Motor neuron (in vitro differentiated cells): ENCODE results near the gene TPBGL. TPM values are rescaled to one million over a fixed set of nuclear protein-coding genes. Genes with fewer than 3 reads are reported as not detected.

Experiments used
- ATAC-seq, 8 experiments: fragments of 200-7000 bp; cut with Tn5 transposase; replicated peaks in 6 of 8; 2 replicates each; pipeline ENCODE4 v1.8.0; 2021; ENCODE audit warnings: mild to moderate bottlenecking in 8 of 8, moderate library complexity in 8 of 8
- H3K27ac ChIP-seq, 2 donors: fragments of 250-450 bp; sonication (Bioruptor Pico); 2 replicates each; pipeline ENCODE4 v1.9.0; 2021; ENCODE audit warnings: antibody characterized with exemption in 2 of 2, mild to moderate bottlenecking in 2 of 2, moderate library complexity in 1 of 2
- H3K4me1 ChIP-seq, 2 donors: fragments of 250-450 bp; sonication (Bioruptor Pico); replicated peaks in 1 of 2; 2 replicates each; pipeline ENCODE4 v1.6.1; 2021; ENCODE audit warnings: antibody characterized with exemption in 2 of 2, mild to moderate bottlenecking in 2 of 2, moderate library complexity in 1 of 2
- H3K4me3 ChIP-seq, 5 donors: fragments of 250-450 bp; sonication (Bioruptor Pico); 2 replicates each; pipeline ENCODE4 v1.9.0; 2021; ENCODE audit warnings: antibody characterized with exemption in 5 of 5, mild to moderate bottlenecking in 5 of 5, moderate library complexity in 4 of 5
- WGBS, 10 experiments: fragments of 450-650 bp; shearing (Covaris generic); methylation state at CpG; one replicate each; pipeline ENCODE4 v1.0.0; 2022; 5-methylcytosine and 5-hydroxymethylcytosine counted together
- in situ Hi-C, 9 experiments: fragments of 400-800 bp; cut with MboI; loops; one replicate each; pipeline ENCODE4 v1.15.0; 2021; ENCODE audit warnings: low sequenced_read_pairs in 9 of 9, low pct_unique_long_range_greater_than_20kb in 2 of 9; ENCODE audit not compliant: unreplicated experiment in 9 of 9
- total RNA-seq, 8 experiments: library from RNA; unstranded; fragments of 300-600 nt; gene quantifications; 2 replicates each; pipeline versions ENCODE4 v1.2.3 to v1.2.4, GENCODE V29; 2022

TPBGL gene
- total RNA-seq, 8 experiments from 2014 or later = 0.17 to 0.81 (median 0.30) TPM

DNA sequence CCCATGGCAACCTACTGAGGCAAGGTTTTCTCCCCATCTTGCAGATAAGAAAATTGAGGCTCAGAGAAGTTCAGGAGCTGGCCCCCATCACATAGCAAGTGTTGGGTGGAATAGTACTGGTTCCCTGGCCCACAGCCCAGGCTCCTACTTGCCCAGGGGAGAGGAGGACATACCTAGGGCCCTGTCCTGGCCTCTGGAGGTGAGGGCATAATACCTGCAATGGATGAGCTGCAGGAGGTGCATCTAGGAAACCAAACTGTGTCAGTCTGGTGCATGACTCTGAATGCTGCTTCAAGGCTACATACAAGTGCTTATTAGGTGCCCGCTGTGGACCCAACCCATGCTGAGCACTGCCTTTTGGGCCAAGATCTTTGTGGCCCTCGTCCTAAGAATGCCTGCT lies 40.0 kb upstream of the TPBGL start:
- 44 to 100% (median 95%) methylated on average over 1 to 2 of the region's 2 CpGs; no CpG with 5 or more reads in 6 of the 10 experiments for WGBS, 10 experiments
- H3K4me3 ChIP-seq = no peak overlapping the region
- H3K4me1 ChIP-seq = no peaks in the 10 kb centered on the region
- in situ Hi-C loops = loop anchor here in 1 of 9 experiments (10.0 kb wide), 1 partner anchor 56 kb away; no protein-coding TSS in a partner anchor
- no peak for ATAC-seq
- no peak overlapping the region for H3K27ac ChIP-seq

DNA sequence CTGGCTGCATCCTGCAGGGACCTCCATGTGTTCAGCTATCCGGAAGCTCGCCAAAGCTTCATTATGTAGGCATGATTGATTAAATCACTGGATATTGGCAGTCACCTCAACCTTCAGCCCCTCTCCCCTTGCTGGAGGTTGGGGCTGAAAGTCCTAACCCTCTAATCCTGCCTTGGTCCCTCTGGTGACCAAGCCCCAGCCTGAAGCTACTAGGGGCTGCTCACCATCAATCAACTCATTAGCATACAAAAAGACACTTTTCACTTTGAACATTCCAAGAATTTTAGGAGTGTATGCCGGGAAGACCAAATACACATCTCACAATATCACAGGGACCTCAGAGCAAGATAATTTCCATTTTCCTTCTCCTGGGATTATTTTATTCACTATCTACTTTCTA lies 38.8 kb upstream of the TPBGL start:
- H3K4me3 ChIP-seq = no peak overlapping the region
- 0 to 65% (median 23%) methylated on average over 1 to 3 of the region's 3 CpGs; no CpG with 5 or more reads in 5 of the 10 experiments for WGBS, 10 experiments
- ATAC-seq = peak in 1 of 8 experiments; percentile 48
- no peak overlapping the region for H3K27ac ChIP-seq
- H3K4me1 ChIP-seq = no peaks in the 10 kb centered on the region
- in situ Hi-C loops = loop anchor here in 1 of 9 experiments (10.0 kb wide), 1 partner anchor 57 kb away; no protein-coding TSS in a partner anchor

DNA sequence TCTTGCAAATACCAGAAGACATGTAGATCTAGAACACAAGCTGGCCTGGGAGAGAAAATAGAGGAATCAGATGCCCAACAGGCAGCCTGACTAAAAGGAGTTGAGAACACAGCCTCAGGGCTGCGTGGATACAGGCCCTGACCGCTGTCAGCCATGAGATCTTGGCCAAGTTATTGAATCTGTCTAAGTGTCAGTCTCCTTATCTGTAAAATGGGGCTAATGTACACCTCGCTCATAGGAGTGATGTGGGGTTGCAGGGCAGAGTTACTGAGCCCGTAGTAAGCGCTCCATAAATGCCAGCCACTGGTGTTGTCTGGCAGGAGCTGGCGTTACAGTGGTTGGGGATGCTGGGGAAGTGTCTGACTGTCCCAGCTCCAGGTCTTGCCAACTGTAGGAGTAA lies 38.4 kb upstream of the TPBGL start:
- H3K4me3 ChIP-seq = no peak overlapping the region
- in situ Hi-C loops = loop anchor here in 1 of 9 experiments (10.0 kb wide), 1 partner anchor 57 kb away; no protein-coding TSS in a partner anchor
- no peak overlapping the region for H3K27ac ChIP-seq
- WGBS, 10 experiments = 50 to 96% (median 76%) methylated on average over 1 to 6 of the region's 6 CpGs; no CpG with 5 or more reads in 2 of the 10 experiments
- no peaks in the 10 kb centered on the region for H3K4me1 ChIP-seq
- ATAC-seq = no peak

DNA sequence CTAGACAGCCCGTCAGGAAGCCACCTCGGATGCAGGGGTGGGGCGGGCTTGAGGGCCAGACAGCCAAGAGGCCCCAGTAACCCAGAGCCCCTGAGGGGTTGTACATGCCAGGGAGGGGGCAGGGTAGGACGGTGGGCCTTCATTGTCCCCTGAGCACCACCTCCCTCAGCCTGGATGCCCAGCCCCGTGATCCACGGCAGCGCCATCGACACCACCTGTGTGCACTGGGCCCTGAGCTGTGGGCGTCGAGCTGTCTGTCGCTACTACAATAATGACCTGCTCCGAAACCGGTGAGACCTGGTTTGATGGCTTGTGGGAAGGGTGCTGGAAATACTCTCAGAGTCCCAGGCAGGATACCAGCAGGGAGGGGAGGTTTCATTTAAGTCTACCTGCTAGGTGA lies 37.4 kb upstream of the TPBGL start:
- Histone ChIP-seq H3K4me1 (no peaks in the 10 kb centered on the region), H3K4me3 (no peak overlapping the region), H3K27ac (no peak overlapping the region)
- 60 to 100% (median 80%) methylated on average over 1 to 7 of the region's 13 CpGs; no CpG with 5 or more reads in 5 of the 10 experiments for WGBS, 10 experiments
- ATAC-seq = no peak
- in situ Hi-C loops = loop anchor here in 1 of 9 experiments (10.0 kb wide), 1 partner anchor 58 kb away; no protein-coding TSS in a partner anchor

DNA sequence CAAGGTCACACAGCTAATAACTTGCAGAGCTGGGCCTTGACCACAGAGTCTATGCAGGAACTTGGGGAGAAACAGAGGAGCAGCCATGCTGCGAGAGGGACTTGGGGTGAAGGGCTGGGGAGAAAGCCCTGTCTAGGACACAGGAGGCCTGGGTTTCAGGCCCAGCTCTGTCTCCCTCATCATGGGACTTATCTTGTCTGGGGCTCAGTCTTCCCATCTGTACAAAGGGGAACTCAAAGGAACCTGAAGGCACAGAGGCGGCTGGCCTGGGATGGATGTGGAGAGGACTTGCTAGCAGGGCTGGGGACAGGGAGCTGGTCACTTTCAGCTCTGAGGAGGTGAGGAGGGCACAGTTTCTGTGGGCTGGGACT lies 36.9 kb upstream of the TPBGL start:
- in situ Hi-C loops = loop anchor here in 1 of 9 experiments (10.0 kb wide), 1 partner anchor 59 kb away; no protein-coding TSS in a partner anchor
- H3K4me1 ChIP-seq = peaks cover 0 to 4% of the 10 kb centered on the region in 2 donors
- no peak for ATAC-seq
- WGBS, 10 experiments = 83 to 100% (median 100%) methylated on average over 1 to 2 of the region's 2 CpGs; no CpG with 5 or more reads in 5 of the 10 experiments
- H3K4me3 ChIP-seq = no peak overlapping the region
- no peak overlapping the region for H3K27ac ChIP-seq

DNA sequence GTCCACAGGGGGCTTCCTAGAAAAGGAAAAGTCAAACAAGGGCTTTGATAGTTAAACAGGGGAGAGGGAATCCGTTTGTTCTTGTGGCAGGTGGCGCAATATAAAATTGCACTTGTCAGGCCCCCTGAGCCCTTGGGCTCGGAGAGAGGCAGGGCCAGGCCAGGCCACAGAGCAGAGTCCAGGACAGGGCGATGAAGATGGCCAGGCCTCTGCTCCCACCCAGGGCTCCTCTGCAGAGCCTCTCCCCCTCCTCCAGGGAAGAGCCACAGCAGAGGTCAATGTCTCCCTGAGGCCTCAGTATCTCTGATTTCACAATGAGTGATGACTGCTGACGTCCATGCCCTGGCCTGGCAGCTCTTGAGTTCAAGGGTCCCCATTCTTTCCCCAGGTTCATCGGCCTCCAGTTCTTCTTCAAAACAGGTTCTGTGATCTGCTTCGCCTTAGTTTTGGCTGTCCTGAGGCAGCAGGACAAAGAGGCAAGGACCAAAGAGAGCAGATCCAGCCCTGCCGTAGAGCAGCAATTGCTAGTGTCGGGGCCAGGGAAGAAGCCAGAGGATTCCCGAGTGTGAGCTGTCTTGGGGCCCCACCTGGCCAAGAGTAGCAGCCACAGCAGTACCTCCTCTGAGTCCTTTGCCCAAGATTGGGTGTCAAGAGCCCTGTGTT lies 36.4 kb upstream of the TPBGL start:
- H3K4me1 ChIP-seq = peaks cover 0 to 4% of the 10 kb centered on the region in 2 donors
- no peak for ATAC-seq
- H3K4me3 ChIP-seq = no peak overlapping the region
- H3K27ac ChIP-seq = no peak overlapping the region
- in situ Hi-C loops = loop anchor here in 1 of 9 experiments (10.0 kb wide), 1 partner anchor 59 kb away; no protein-coding TSS in a partner anchor
- WGBS, 10 experiments = 50 to 80% (median 71%) methylated on average over 2 to 6 of the region's 10 CpGs; no CpG with 5 or more reads in 4 of the 10 experiments

DNA sequence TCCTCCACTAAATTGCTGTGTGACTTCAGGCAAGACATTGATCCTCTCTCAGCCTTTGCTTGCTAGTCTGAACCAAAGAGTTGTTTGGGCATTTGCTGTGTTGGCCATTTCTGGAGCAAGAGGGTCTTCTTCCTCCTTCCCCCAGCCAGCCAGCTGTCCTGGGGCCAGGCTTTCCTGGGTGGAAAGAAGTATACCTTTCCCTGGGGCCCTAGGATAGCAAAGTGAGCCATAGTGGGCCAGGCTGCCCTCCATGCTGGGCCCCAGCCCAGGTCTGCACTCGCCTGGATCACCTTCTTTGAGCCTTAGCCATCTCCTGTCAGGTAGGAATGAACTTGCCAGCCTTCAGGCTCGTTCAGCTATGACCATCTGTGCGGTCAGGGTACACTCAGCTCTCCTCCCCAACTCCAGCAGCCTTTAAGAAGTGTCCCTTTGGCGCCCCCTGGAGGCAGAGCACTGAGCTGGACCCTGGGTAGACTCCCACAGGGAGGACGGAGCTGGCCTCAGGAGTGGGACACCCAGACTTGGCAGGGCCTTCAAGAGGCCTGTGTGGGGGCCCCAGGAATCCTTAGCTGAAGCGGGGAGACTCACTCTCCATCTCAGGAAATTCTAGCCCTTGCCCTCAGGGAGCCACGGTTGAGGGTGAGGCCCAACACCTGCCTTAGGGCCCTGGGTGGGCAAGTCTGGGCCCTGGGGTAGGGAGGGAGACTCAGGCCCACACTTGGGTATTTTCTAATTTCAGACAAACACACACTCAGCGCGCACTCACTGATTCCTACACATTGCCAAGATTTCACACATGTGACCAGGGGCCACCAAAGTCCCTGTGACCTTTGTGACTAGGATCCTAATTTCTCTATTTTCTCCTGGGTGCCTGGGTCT lies 35.6 kb upstream of the TPBGL start:
- Histone ChIP-seq H3K4me3 (no peak overlapping the region), H3K4me1 (peaks cover 0 to 4% of the 10 kb centered on the region in 2 donors), H3K27ac (no peak overlapping the region)
- no CpG with 5 or more reads among the region's 9 CpGs for WGBS, 10 experiments
- in situ Hi-C loops = loop anchor here in 1 of 9 experiments (10.0 kb wide), 1 partner anchor 60 kb away; no protein-coding TSS in a partner anchor
- peak; percentile 65 to 99 (median 86) for ATAC-seq

DNA sequence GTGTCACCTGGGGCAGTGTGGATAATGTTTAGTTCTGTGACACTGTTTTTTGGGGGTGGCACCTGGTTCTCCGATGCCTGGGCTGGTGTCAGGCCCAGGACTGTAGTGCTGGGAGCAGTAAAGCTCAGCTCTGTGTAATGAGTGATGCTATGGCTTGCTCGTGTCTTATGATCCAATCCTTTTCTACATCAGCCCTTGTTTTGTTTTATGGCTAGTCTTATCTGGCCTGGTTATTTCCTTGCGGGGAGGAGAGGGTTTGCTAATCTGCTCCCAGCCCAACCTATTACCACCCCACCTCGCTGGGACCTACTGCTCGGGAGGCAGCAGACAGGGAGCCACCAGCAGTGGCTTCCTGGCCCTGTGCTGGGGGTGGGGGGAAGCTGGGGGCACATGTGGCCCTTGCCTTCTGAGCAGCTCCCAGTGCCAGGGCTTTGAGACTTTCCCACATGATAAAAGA lies 35.0 kb upstream of the TPBGL start:
- in situ Hi-C loops = loop anchor here in 1 of 9 experiments (10.0 kb wide), 1 partner anchor 61 kb away; no protein-coding TSS in a partner anchor
- Histone ChIP-seq H3K4me3 (no peak overlapping the region), H3K4me1 (peaks cover 0 to 4% of the 10 kb centered on the region in 2 donors), H3K27ac (no peak overlapping the region)
- WGBS, 10 experiments = 0 to 80% (median 64%) methylated on average over 1 to 3 of the region's 5 CpGs; no CpG with 5 or more reads in 4 of the 10 experiments
- peak in 1 of 8 experiments; percentile 48 for ATAC-seq

DNA sequence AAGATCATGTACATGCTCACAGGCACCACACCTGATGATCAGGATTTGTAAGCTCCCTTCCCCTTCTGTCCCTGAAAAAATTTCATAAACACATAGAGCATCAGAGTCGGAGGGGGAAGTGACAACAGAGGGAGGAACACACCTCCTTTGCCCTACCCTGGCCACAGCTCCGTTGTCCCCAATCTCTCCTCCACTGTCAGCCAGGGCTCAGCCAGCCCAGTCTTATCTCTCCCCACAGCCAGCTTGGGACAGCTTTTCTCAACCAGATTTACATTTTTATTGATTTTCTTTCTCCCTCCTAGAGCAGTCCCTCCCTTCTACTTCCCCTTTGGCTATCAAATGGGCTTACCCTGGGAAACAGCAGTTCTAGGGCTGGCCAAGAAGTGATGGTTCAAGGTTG lies 32.1 kb upstream of the TPBGL start:
- WGBS, 10 experiments = 0 to 40% (median 27%) methylated on average over 1 to 2 of the region's 2 CpGs; no CpG with 5 or more reads in 6 of the 10 experiments
- ATAC-seq = peak in 4 of 8 experiments; percentile 22 to 69 (median 58)
- Histone ChIP-seq H3K27ac (no peak overlapping the region), H3K4me3 (no peak overlapping the region), H3K4me1 (peaks cover 0 to 4% of the 10 kb centered on the region in 2 donors)
- in situ Hi-C loops = loop anchor here in 1 of 9 experiments (10.0 kb wide), 1 partner anchor 64 kb away; no protein-coding TSS in a partner anchor

DNA sequence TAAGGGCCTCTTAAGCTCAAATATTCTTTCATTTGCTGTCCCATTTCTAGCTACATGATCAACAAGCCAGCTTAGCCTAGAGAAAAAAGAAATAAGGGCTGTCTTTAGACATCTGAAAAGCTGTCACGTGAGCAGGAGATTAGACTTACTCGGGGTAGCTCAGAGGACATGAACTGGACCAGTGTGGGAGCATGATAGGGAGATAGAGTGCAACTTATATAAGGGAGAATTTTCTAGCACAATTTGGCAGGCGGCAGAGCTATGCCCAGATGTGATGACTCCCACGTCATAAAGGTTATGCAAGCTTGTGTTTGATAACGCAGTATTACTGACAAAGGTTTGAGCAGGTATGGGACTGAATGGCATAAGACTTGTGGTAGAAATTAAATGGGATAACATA lies 28.2 kb upstream of the TPBGL start:
- in situ Hi-C loops = no loop called here
- WGBS, 10 experiments = 34 to 89% (median 79%) methylated on average over 1 to 5 of the region's 5 CpGs; no CpG with 5 or more reads in 3 of the 10 experiments

DNA sequence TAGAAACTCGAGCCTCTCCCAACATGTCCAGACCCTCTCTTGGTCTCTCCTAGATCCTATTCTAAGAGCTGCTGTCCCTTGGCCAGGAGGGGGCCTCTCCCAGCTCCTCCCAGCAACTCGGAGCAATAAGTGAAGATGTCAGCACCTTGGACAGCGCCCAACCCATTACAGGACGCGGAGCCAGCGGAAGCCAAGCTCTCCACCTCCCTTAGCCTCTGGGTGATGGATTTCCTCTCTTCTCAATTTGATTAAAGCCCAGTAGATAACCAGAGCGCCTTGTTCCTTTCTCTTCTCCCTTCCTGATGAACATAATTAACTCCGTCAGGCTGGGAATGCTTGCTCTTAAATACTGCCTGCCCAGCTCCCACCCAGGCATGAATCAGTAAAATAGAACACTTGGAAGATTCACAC lies 26.2 kb upstream of the TPBGL start:
- Histone ChIP-seq H3K27ac (no peak overlapping the region), H3K4me3 (no peak overlapping the region), H3K4me1 (no peaks in the 10 kb centered on the region)
- 0 to 67% (median 0%) methylated on average over 1 to 8 of the region's 8 CpGs; no CpG with 5 or more reads in 4 of the 10 experiments for WGBS, 10 experiments
- peak; percentile 77 to 100 (median 90) for ATAC-seq
- in situ Hi-C loops = no loop called here

More for the DNA sequence above, 28.2 kb upstream of the TPBGL start:
- Histone ChIP-seq H3K27ac (no peak overlapping the region), H3K4me1 (peaks cover 0 to 4% of the 10 kb centered on the region in 2 donors), H3K4me3 (no peak overlapping the region)
- no peak for ATAC-seq

DNA sequence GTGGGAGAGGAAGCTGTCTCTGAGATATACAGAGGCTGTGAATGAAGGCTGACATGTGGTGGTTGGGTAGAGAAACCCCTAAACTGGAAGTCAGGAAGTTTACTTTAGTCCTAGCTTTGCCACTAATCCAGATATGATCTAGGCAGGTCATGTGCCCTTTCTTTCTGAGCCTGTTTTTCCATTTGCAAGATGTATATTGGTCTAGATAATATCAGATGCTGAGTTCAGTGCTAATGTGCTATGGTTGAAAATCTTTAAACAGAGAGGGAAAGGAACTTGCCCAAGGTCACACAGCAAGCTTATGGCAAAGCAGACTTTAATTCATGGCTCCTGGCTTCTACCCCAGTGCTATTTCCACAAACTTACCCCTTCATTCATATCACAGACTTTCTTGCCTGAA lies 25.7 kb upstream of the TPBGL start:
- in situ Hi-C loops = no loop called here

More for the DNA sequence above, 25.7 kb upstream of the TPBGL start:
- Histone ChIP-seq H3K4me3 (no peak overlapping the region), H3K4me1 (no peaks in the 10 kb centered on the region), H3K27ac (no peak overlapping the region)
- ATAC-seq = no peak
